PC-3 (cell line): ENCODE results near the gene MARCHF11. TPM values are rescaled to one million over a fixed set of nuclear protein-coding genes. Genes with fewer than 3 reads are reported as not detected.

Experiments
- ATAC-seq: fragments of 200-7000 bp; cut with Tn5 transposase; 2 replicates; pipeline ENCODE4 v1.9.1; 2020; ENCODE audit warnings: mild to moderate bottlenecking, moderate library complexity
- BruUV-seq: library from RNA; stranded (reverse); fragments of 400-500 nt; replicated peaks from 2 replicates; lab custom pipeline; 2021; lab: Mats Ljungman, UMichigan
- CTCF ChIA-PET: fragments of 300-600 bp; sonication (Branson Sonifier 250); formaldehyde crosslinking; loops from one replicate; lab custom pipeline; 2022; ENCODE audit warnings: antibody characterized with exemption; lab: Charles Lee
- POLR2A ChIA-PET: fragments of 300-600 bp; sonication (Branson Sonifier 250); formaldehyde crosslinking; loops from one replicate; lab custom pipeline; 2022; ENCODE audit warnings: antibody characterized with exemption; ENCODE audit not compliant: unreplicated experiment; lab: Charles Lee
- DNase-seq: peaks from one replicate; pipeline ENCODE4 v3.0.0-alpha.2; 2015
- H2AFZ ChIP-seq: fragments of 300-600 bp; sonication (generic); 2 replicates; pipeline ENCODE4 v1.6.0; 2016; ENCODE audit warnings: antibody characterized with exemption, low read length
- H3F3A ChIP-seq: fragments of 300-600 bp; sonication (generic); one replicate; pipeline ENCODE4 v1.6.0; 2017; ENCODE audit warnings: antibody characterized with exemption, low read length, control low read depth, mild to moderate bottlenecking; ENCODE audit not compliant: unreplicated experiment
- H3K27ac ChIP-seq: fragments of 300-600 bp; sonication (generic); 2 replicates; pipeline ENCODE4 v1.5.1; 2016; ENCODE audit warnings: mild to moderate bottlenecking, low read length
- H3K27me3 ChIP-seq: fragments of 300-600 bp; sonication (generic); 2 replicates; pipeline ENCODE4 v1.6.1; 2016; ENCODE audit warnings: low read length, mixed read lengths
- H3K36me3 ChIP-seq: fragments of 300-600 bp; sonication (generic); 2 replicates; pipeline ENCODE4 v1.6.1; 2016; ENCODE audit warnings: low read depth, mixed run types, low read length, mixed read lengths
- H3K4me1 ChIP-seq: fragments of 300-600 bp; sonication (generic); 2 replicates; pipeline ENCODE4 v1.5.1; 2016; ENCODE audit warnings: low read length; ENCODE audit not compliant: insufficient read depth
- H3K4me2 ChIP-seq: fragments of 300-600 bp; sonication (generic); 2 replicates; pipeline ENCODE4 v1.6.0; 2016; ENCODE audit warnings: low read length
- H3K4me3 ChIP-seq: fragments of 300-600 bp; sonication (generic); 2 replicates; pipeline ENCODE4 v1.5.1; 2016; ENCODE audit warnings: mild to moderate bottlenecking, low read length, mixed read lengths
- H3K79me2 ChIP-seq: fragments of 300-600 bp; sonication (generic); 2 replicates; pipeline ENCODE4 v1.6.1; 2017; ENCODE audit warnings: low read length, mixed read lengths
- H3K9ac ChIP-seq: fragments of 300-600 bp; sonication (generic); 2 replicates; pipeline ENCODE4 v1.6.0; 2016; ENCODE audit warnings: mild to moderate bottlenecking, low read length
- H3K9me2 ChIP-seq: fragments of 300-600 bp; sonication (generic); replicated peaks from 2 replicates; pipeline ENCODE4 v1.6.1; 2016; ENCODE audit warnings: mixed run types, low read length, mixed read lengths
- H3K9me3 ChIP-seq: fragments of 300-600 bp; sonication (generic); 2 replicates; pipeline ENCODE4 v1.6.1; 2016; ENCODE audit warnings: low read length, mixed read lengths
- H4K20me1 ChIP-seq: fragments of 300-600 bp; sonication (generic); 2 replicates; pipeline ENCODE4 v1.6.1; 2016; ENCODE audit warnings: low read length, mixed read lengths
- EZH2 ChIP-seq: fragments of 300-600 bp; sonication (generic); IDR thresholded peaks from one replicate; pipeline ENCODE4 v1.6.1; 2017; ENCODE audit warnings: antibody characterized with exemption, mild to moderate bottlenecking, low read length; ENCODE audit not compliant: unreplicated experiment
- EZH2phosphoT487 ChIP-seq: fragments of 300-600 bp; sonication (generic); IDR thresholded peaks from 2 replicates; pipeline ENCODE4 v1.6.1; 2018; ENCODE audit warnings: mild to moderate bottlenecking, antibody characterized with exemption, low read length, borderline replicate concordance
- intact Hi-C: fragments of 100-400 bp; cut with micrococcal nuclease; formaldehyde crosslinking; loops from 2 replicates; pipeline ENCODE4 v1.9.0; 2023
- total RNA-seq: library from RNA; depleted of rRNA; stranded (reverse); fragments of >200 nt; gene quantifications from 2 replicates; pipeline ENCODE4 v1.2.3, GENCODE V29; 2014
- TF ChIP-seq, protein P1 (sequence below): fragments of 300-600 bp; sonication (generic); conservative IDR thresholded peaks from 2 replicates; pipeline ENCODE4 v1.5.1; 2017; ENCODE audit warnings: antibody characterized with exemption, low read depth, mild to moderate bottlenecking, low read length

The MARCHF11 gene
- total RNA-seq, 1 experiment from 2014 or later = not detected

DNA sequence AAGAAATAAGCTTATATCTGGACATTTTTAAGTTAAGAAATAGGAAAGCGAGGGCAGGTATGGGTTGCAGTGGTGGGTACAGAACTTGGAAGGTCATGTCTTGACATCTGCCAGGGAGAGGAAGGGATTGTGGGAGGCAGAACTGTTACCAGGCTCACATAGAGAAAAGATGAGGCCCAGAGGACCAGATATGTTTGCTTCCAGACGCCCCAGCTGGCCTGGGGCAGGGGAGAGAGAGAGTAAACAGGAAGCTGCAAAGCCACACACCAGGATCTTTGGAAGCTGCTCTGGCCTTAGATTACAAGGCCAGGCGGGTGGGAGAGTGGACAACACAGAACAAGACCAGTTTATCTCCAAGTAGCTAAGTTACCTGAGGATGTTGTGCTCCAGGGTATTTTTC, 71.2 kb downstream of the MARCHF11 start:
- intact Hi-C loops = no loop called here
- POLR2A ChIA-PET = no interaction called here

DNA sequence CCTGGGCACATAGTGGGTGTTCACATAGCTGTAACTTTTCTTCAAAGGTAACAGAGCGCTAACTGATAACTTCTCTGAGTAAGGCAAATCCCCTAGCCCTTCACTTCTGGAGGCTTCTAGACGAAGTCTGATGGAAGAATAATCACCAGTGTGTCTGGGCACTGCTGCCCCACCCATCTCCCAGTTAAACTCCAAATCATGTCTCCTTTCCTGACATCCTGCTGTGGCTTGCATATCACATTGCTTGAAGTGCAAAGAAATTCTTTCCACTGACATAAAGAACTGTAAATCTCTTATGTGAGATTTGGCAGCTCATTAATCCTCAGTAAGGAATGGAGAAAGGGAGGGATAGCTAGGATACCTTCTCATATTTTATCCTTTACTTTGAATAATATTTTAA, 74.6 kb downstream of the MARCHF11 start:
- Histone ChIP-seq H3K9me3 (peaks cover 10% of the 10 kb centered on the region), H3K79me2 (no peaks in the 10 kb centered on the region), H3K36me3 (no peaks in the 10 kb centered on the region; the same call in 1 of the 2 replicates), H2AFZ (no peak overlapping the region), H3K9ac (no peak overlapping the region), H3F3A (no peaks in the 10 kb centered on the region), H3K4me1 (no peaks in the 10 kb centered on the region), H3K4me2 (no peak overlapping the region), H3K27ac (no peak overlapping the region), H3K9me2 (no peaks in the 10 kb centered on the region), H3K4me3 (no peak overlapping the region), H4K20me1 (no peaks in the 10 kb centered on the region), H3K27me3 (no peaks in the 10 kb centered on the region)
- BruUV-seq = no TSS peak
- TF ChIP-seq EZH2 = no peak
- no peak for TF ChIP-seq EZH2phosphoT487
- TF ChIP-seq, protein P1, sequence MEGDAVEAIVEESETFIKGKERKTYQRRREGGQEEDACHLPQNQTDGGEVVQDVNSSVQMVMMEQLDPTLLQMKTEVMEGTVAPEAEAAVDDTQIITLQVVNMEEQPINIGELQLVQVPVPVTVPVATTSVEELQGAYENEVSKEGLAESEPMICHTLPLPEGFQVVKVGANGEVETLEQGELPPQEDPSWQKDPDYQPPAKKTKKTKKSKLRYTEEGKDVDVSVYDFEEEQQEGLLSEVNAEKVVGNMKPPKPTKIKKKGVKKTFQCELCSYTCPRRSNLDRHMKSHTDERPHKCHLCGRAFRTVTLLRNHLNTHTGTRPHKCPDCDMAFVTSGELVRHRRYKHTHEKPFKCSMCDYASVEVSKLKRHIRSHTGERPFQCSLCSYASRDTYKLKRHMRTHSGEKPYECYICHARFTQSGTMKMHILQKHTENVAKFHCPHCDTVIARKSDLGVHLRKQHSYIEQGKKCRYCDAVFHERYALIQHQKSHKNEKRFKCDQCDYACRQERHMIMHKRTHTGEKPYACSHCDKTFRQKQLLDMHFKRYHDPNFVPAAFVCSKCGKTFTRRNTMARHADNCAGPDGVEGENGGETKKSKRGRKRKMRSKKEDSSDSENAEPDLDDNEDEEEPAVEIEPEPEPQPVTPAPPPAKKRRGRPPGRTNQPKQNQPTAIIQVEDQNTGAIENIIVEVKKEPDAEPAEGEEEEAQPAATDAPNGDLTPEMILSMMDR = no peak
- ATAC-seq (no peak), DNase-seq (no peak)
- ChIA-PET POLR2A (no interaction called here), CTCF (no interaction called here)
- intact Hi-C loops = no loop called here

More for the DNA sequence above, 71.2 kb downstream of the MARCHF11 start:
- Histone ChIP-seq H3K36me3 (no peaks in the 10 kb centered on the region; the same call in 1 of the 2 replicates), H3K27ac (no peak overlapping the region), H3K4me1 (no peaks in the 10 kb centered on the region), H3K4me3 (no peak overlapping the region), H4K20me1 (no peaks in the 10 kb centered on the region), H2AFZ (no peak overlapping the region), H3K27me3 (no peaks in the 10 kb centered on the region), H3K4me2 (no peak overlapping the region), H3F3A (no peaks in the 10 kb centered on the region), H3K9me3 (peaks cover 10% of the 10 kb centered on the region), H3K9ac (no peak overlapping the region), H3K79me2 (no peaks in the 10 kb centered on the region), H3K9me2 (no peaks in the 10 kb centered on the region)
- CTCF ChIA-PET = no interaction called here
- no peak for DNase-seq
- no peak for TF ChIP-seq EZH2phosphoT487
- TF ChIP-seq, protein P1 = no peak
- TF ChIP-seq EZH2 = no peak
- no peak for ATAC-seq
- BruUV-seq = no TSS peak

DNA sequence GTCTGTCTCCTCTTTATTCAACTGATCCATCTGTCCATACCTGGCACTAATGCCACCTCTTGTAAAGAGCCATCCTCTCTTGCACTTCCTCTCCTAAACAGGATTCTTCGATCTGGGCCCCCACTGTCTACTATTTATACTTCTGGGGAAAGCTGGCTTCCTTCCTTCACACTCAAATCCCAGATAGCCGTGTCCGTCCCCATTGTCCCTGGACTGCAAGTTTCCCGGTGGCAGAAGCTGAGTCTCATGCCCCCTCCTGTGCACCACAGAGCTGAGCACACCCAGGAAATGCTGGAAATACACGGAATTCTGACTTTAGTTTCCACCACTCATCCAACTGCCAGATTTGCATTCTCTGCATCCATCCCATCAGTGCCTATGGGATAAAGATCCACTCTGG, 84.0 kb downstream of the MARCHF11 start:
- Histone ChIP-seq H3K9ac (no peak overlapping the region), H3K79me2 (no peaks in the 10 kb centered on the region), H3K4me3 (no peak overlapping the region), H4K20me1 (no peaks in the 10 kb centered on the region), H3K4me1 (no peaks in the 10 kb centered on the region), H3K27ac (no peak overlapping the region), H3K4me2 (no peak overlapping the region), H3K27me3 (no peaks in the 10 kb centered on the region), H3K9me2 (no peaks in the 10 kb centered on the region), H3F3A (no peaks in the 10 kb centered on the region), H3K9me3 (no peaks in the 10 kb centered on the region), H2AFZ (no peak overlapping the region), H3K36me3 (no peaks in the 10 kb centered on the region)
- POLR2A ChIA-PET = no interaction called here
- ATAC-seq (no peak), DNase-seq (no peak)
- CTCF ChIA-PET = no interaction called here
- intact Hi-C loops = no loop called here
- no TSS peak for BruUV-seq
- TF ChIP-seq, protein P1 = no peak
- TF ChIP-seq EZH2 (no peak), EZH2phosphoT487 (no peak)
